HK-2 (cell line): ENCODE data around the gene C19orf12.
"Not testable (repeated sequence)": the region's sequence is repeated elsewhere in the genome, so short reads cannot be mapped to it uniquely, and the experiment has no call there.

ENCODE experiments used
- DNase-seq: peaks from one replicate; pipeline ENCODE4 v3.0.0-alpha.2; 2018; ENCODE audit not compliant: unreplicated experiment

Gene C19orf12

GRCh38 chr19:29731331-29731850, 16.3 kb upstream of the C19orf12 start:
- DNase-seq: no peak

- DNase-seq: no peak
Observed at GRCh38 chr19:29727906-29728305, 12.8 kb upstream of the C19orf12 start.

DNA sequence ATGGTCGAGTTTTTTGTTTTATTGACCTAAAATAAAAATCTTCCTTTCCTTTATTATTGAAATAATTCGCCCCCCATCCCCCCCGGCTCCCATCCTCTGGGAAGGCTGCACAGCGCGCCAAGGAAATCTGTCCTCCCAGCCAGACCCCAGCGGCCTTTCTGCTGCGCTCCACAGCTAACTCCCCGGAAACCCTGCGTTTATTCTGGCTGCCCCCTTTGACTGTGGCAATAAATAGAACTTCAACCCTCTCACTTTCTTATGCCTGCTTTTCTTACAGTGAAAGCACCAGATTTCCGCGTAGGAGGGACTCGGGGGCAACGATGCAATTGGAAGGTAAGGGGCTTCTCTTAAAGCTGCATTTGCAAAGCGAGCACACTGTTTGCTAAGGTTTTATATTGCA, 9.7 kb upstream of the C19orf12 start:
- no peak for DNase-seq

DNA sequence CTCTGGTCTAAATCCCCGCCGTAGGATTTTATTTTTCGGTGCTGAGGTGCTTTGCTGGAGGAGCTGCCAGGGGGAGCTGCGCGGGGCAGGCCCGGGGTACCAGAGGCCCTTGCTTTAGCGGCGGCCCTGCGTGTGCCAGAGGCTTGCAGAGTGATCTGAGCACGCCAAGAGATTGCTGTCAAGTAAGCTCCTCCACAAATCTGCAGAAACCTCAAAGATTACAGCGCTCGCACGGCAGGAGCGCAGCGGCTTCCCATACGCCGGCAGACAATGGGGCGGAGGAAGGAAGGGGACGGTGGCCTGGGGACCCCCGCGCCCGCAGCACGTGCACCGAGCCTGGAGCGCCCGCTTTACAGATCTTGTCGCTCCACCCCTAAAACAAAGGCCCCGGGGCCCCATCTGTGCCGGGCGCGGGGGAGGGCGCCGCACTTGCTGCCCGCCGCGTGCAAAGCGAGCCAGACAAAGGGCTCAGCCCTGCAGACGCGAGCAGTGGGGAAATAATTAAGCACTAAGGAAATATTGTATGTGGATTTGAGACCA, 9.1 kb upstream of the C19orf12 start:
- DNase-seq: no peak

DNA sequence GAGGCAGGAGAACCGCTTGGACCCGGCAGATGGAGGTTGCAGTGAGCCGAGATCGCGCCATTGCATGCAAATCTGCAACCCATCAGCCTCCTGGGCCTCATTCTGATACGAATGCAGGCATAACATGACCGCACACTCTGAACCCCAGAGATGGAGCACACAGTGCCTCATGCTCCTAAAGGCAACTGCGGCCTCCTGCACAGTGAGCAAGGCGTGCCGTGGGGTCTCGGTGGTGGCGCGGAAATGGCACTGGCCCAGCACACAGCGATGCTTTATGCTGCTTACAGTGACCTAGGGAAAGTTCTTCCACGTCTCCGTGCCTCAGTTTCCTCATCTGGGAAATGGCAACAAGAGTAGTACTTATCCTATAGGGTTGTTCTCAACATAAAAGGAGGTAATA, 2.0 kb upstream of the C19orf12 start:
- no peak for DNase-seq

DNA sequence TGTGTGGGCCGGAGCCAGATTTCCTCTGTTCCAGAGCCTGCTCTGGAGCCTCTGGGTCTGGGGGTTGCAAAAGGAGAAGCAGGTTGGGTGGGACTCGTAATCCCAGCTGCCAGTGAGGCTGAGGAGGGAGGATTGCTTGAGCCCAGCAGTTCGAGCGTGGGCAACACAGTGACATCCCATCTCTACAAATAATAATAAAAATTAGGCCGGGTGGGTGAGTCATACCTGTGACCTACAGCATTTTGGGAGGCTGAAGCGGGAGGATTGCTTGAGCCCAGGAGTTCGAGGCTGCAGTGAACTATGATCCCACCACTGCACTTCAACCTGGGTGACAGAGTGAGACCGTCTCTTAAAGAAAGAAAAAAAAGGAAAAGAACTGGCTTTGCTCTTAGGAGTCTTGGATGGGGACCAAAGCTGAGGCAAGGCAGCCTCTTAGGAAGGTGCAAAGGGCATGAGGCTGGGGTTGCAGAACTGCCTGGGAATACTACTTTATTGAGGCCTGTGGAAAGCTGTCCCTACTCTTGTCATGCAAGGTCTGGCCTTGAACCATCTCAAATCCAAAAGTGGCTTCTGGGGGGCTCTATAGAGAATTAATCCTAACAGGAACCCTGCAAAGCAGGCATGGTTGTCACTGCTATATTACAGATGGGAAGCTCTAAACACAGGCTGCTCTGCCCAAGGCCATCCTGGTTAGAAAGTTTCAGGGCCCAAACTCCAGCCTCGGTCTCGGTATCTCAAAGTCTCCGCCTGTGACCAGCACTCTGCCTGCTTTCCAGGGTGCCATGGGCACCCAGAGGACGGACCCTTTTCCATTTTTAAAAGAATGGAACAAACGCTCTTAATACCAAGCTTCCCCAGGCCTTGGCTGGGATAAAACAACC, 880 bp upstream of the C19orf12 start:
- DNase-seq: no peak

DNA sequence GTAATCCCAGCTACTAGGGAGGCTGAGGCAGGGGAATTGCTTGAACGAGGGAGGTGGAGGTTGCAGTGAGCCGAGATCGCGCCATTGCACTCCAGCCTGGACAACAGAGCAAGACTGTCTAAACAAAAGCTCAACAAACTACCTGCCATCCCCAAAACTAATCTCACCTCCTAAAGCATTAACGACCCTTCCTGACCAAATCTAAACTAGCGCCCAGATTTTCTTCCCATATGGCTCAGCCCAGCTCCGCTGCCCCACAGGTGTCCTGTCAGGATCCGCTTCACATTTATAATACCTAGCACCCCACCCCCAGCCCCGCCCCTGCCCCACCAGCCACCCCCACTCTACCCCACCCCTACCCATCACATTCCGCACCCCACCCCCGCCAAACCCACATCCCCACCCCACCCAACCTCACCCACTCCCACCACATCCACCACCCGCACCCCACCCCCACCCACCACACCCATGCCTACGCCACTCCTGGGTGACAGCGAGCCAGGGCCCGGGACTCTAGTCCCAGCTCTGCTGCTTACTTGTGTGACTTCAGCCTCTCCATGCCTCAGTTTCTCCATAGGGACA, 599 bp downstream of the C19orf12 start:
- no peak for DNase-seq

DNA sequence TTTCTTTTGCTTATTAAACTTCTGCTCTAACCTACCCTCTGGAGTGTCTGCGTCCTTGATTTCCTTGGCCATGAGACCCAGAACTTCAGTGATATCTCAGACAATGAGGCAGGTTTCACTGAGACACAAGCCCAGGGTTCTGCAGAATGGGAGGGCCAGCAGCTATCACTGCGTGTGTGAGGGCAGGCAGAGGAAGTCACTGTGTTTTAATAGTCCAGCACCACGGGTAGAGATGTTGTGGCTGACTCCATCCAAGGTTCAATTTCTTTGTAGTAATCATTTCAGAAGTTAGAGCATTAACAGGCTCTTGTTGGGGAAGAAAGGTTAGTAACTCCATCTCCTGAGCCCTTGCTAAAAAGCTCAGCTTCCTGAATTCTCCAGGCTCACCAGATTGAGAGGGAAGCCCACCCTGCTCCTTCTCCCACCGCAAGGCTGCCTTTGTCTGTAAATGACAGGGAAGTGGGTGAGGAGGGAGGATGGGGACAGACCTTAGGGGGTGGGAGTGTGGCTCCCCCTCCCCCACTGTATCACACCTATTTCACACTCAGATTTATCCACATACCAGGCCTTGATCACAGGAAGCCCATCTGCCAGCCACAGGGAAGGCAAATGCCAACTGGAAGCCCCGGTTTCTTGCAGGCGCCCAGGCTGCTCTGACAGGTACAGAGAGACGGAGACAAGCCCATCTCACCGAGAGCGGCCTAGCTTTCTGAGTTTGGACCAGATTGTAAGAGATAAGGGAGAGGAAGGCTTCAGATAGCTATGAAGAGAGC, 2.1 kb downstream of the C19orf12 start:
- no peak for DNase-seq

GRCh38 chr19:29711584-29712132, 3.4 kb downstream of the C19orf12 start:
- DNase-seq: no peak

DNA sequence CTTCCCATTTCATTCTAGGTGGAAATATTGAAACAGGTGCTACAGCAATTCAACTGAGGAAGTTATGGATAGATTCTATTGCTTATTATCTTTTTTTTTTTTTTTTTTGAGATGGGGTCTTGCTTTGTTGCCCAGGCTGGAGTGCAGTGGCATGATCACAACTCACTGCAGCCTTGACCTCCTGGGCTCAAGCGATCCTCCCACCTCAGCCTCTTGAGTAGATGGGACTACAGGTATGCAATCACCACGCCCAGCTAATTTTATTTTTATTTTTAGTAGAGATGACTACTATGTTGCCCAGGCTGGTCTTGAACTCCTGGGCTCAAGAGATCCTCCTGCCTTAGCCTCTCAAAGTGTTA, 5.6 kb downstream of the C19orf12 start:
- DNase-seq: not testable (repeated sequence)

DNA sequence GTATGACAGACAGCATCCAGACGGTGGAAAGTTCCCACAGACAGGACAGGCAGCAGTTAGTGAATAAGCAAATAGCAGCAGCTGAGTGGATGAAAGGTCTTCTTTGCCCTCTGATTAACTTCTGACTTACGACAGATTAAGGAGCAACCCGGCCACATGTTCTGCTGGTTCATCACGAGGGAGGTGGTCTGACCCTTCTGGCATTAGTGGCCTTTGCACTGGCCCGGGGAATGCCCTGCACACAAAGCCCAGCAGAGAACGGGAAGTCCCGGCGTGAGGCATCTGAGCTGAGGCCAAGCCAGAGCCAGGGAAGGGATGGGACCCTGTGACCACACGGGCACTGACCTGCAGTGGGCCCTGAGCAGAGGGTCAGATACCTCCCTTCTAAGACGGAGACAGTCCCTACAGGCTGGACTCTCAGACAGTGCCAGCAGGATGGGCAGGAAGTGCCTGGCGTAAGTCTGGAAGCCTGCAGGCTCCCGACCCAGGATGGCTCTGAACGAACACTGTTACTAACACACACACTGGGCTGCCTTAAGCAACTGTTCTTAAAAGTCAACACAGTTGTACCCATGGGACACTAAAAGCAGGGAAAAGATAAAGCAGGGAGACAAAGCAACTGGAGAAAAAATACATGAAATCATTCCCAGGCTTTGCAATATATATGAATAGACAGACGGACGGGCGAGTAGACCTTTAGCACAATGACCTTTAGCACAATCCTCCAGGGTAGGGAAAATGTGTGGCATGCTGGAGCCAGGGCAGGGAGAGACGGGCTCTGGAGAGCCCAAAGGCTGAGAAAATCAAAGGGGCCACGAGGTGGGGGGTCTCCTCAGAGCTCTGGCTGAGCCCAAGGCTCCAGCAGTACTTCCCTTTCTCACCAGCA, 6.3 kb downstream of the C19orf12 start:
- no peak for DNase-seq

- no peak for DNase-seq
Observed at GRCh38 chr19:29706635-29707034, 8.4 kb downstream of the C19orf12 start.

- DNase-seq: no peak
Observed at GRCh38 chr19:29705706-29706105, 9.4 kb downstream of the C19orf12 start.

DNA sequence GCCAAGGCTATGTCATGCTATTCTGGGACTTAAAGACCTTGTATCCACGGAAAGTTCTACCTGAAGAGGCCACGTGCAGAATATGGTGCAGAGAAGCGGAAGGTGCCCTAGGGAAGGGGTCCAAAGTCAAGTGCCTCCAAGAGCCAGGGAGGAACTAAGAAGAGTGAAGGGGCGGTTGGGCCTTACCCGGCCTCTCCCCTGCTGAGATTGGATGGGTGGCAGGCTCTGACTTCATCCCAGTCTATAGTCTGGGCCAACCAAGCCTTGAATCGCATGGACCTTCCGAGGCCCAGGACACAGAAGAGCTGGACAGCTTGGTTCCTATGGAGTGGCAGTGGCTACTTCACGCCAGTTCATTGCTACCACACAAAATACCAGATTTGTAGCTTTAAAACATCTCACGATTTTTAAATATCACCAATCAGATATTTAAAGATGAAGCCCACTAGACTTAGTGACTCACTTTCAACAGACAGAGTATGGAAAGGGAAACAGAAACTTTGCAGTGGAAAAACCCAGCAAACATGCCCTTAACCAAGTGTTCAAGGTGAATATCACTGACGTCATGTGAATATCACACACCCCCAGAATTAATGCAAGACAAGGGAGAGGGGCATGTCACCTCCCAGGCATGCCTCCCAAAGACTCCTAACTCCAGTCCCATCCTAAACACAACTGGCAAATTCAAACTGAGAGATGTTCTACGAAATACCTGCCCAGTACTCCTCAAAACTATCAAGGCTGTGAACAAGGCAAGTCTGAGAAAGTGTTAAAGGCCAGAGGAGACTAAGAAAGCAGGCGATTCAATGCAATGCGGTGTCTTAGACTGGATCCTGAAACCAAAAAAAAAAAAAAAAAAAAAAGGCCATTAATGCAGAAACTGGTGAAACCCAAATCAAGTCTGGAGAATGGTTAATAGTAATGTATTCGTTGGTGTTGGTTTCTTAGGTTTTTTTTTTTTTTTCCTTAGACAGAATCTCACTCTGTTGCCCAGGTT, 10.2 kb downstream of the C19orf12 start:
- DNase-seq: no peak

DNA sequence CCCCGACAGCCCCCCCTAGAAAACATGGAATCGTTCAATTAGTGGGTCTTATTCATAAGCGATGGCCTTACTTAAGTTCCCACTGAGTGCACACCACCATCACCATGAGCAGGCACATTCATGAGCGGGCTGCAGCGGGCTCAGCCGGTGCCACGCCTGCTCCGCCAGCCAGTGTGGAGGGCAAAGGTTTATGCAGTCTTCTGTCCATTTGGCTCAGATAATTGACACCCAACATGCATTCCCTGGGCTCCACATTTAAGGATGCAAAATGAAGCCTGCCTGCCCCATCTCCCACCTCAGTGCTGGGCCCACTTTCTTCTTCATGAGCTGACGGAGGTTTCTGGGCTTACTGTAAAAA, 12.1 kb downstream of the C19orf12 start:
- no peak for DNase-seq

DNA sequence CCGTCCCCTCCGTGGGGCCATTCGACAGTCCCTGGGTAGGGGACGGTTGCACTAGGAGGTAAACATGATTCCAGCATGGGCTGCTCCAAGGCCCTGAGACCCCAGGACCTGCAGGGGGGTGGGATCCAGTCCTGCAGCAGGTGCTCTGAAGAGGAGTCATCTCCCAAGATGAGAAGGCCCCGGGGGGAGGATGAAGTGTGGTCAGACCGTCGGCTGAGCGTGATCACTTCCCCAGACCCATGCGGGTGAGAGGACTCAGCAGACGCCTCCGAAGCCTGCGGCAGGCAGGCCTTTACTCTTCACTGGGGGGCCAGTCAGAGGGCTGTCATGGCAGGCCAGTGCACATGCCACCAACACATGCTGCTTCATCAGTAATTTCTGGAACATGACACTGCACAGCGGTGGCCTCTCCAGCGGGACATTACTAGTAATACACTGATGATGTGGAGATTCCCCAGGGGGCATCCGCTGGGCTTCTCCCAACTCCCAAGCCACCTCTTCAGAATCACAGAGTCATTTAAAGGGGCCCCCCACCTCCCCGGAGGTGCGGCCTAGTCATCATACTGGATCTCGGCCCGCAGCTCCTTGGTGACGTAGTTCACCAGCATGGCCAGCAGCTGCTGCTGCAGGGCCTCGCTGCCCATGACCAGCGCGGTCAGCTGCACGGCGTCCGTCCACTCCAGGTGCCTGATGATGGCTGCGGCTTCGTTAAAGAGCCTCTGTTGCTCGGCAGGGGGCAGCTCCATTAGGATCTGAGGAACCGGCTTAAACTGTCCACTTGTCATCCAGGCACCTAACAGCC, 12.7 kb downstream of the C19orf12 start:
- no peak for DNase-seq

GRCh38 chr19:29700498-29700897, 14.6 kb downstream of the C19orf12 start:
- no peak for DNase-seq

- no peak for DNase-seq
Observed at GRCh38 chr19:29699861-29700260, 15.2 kb downstream of the C19orf12 start.
